ENCODE results near the gene TMEM109. TPM values are rescaled to one million over a fixed set of nuclear protein-coding genes. Genes with fewer than 3 reads are reported as not detected.

The TMEM109 gene
- total and polyA plus RNA-seq, 2 of the 4 experiments (the other 2 are of a cell fraction) = 15.1 to 69.7 TPM

GRCh38 chr11:60868682-60869450 lies 45.1 kb upstream of the TMEM109 start:
- CTCF ChIA-PET = no interaction called here
- Histone ChIP-seq H2BK120ac (ENCODE audit: low read depth, low read length) (no peak overlapping the region), H4K91ac (ENCODE audit: insufficient read depth, low read depth, low read length) (no peak overlapping the region), H3K18ac (ENCODE audit: low read depth, low read length) (no peak overlapping the region), H4K20me1 (ENCODE audit: insufficient read depth, low read length) (no peaks in the 10 kb centered on the region), H2AK5ac (ENCODE audit: low read depth, low read length) (no peak overlapping the region), H3K9me1 (ENCODE audit: insufficient read depth, low read length) (peaks cover 23% of the 10 kb centered on the region), H3K27me3 (ENCODE audit: control insufficient read depth, insufficient read depth, low read length) (peaks cover 7% of the 10 kb centered on the region), H3K14ac (replicated peaks; ENCODE audit: low read depth, low read length) (no peak overlapping the region), H2BK20ac (ENCODE audit: low read depth, low read length) (no peak overlapping the region), H4K8ac (ENCODE audit: low read depth in 2 of 2, low read length in 2 of 2) (no peak overlapping the region), H2BK15ac (ENCODE audit: low read depth, low read length) (no peak overlapping the region), H3K9ac (ENCODE audit: low read depth, low read length) (no peak overlapping the region), H3K36me3 (ENCODE audit: control insufficient read depth, insufficient read depth, low read length) (no peaks in the 10 kb centered on the region), H3K4me3 (ENCODE audit: insufficient read depth, low read depth, low read length) (no peak overlapping the region), H3K79me1 (ENCODE audit: low read depth in 1 of 2, low read length in 2 of 2) (0 out of 4 replicates have a peak, but pooled peaks cover 0 to 3% of the 10 kb centered on the region in 2 experiments), H4K5ac (ENCODE audit: low read depth, low read length) (no peak overlapping the region), H3K9me3 (ENCODE audit: control insufficient read depth, insufficient read depth, low read length) (no peaks in the 10 kb centered on the region), H2AK9ac (replicated peaks; ENCODE audit: low read depth, low read length, poor library complexity) (no peak overlapping the region), H3K27ac (ENCODE audit: insufficient read depth, low read length) (no peak overlapping the region), H3K56ac (ENCODE audit: extremely low read depth, insufficient read depth, low read length) (no peak overlapping the region), H3K4me2 (ENCODE audit: low read depth, low read length) (no peak overlapping the region), H3K4ac (ENCODE audit: low read depth, low read length) (no peak overlapping the region), H3K4me1 (ENCODE audit: control insufficient read depth, insufficient read depth, low read length) (peaks cover 22% of the 10 kb centered on the region), H2AFZ (replicated peaks; ENCODE audit: low read length, poor library complexity) (no peak overlapping the region), H2BK5ac (ENCODE audit: low read depth, low read length, poor library complexity, severe bottlenecking) (no peak overlapping the region), H3K23ac (ENCODE audit: low read depth, low read length) (no peak overlapping the region)
- TF ChIP-seq BHLHE40 (IDR thresholded peaks at IDR 0.05; ENCODE audit: low read depth, low read length) (no peak), ELK1 (IDR thresholded peaks at IDR 0.05; ENCODE audit: borderline replicate concordance, low read depth, low read length) (no peak), MXI1 (IDR thresholded peaks at IDR 0.05; ENCODE audit: borderline replicate concordance, low read depth, low read length) (no peak), POLR2A (IDR thresholded peaks at IDR 0.05; ENCODE audit: low read depth, low read length) (no peak), RFX5 (IDR thresholded peaks at IDR 0.05; ENCODE audit: low read depth, low read length) (no peak), SMC3 (IDR thresholded peaks at IDR 0.05; ENCODE audit: low read depth, low read length) (no peak), CHD1 (IDR thresholded peaks at IDR 0.05; ENCODE audit: low read depth, low read length) (no peak), RAD21 (IDR thresholded peaks at IDR 0.05; ENCODE audit: low read length) (no peak), CEBPB (IDR thresholded peaks at IDR 0.05; ENCODE audit: low read depth, low read length) (no peak), MAFK (IDR thresholded peaks at IDR 0.05; ENCODE audit: low read depth, low read length) (no peak)
- in situ Hi-C loops (cut with MboI; ENCODE audit: low sequenced_read_pairs) (no loop called here), dilution Hi-C loops (cut with HindIII; ENCODE audit: low sequenced_read_pairs, unreplicated experiment) (no loop called here), intact Hi-C loops (cut with micrococcal nuclease) (no loop called here)
- POLR2A ChIA-PET (ENCODE audit: unreplicated experiment) = interaction anchor here (0.6 kb wide), 1 partner anchor 1630 kb away, joined by 3 read pairs; no protein-coding TSS in a partner anchor
- ATAC-seq (ENCODE audit: low read depth) (no peak), DNase-seq (no peak)
- WGBS, 2 experiments (ENCODE audit: extremely low coverage in 2 of 2, insufficient read length in 1 of 2) = 80% methylated on average over 3 of the region's 10 CpGs; no CpG with 5 or more reads in 1 of the 2 experiments
- BruUV-seq (replicated peaks) = no TSS peak
